Germinal center (tissue), 1 donor: Measurements from ENCODE around the gene UNC93B1.
A peak's percentile ranks its signal among the peaks of the same experiment; 100 is the strongest.

Source experiments
- DNase-seq: peaks from one replicate; pipeline ENCODE4 v3.0.0; 2012; ENCODE audit warnings: mixed read lengths, low spot score

Gene UNC93B1

GRCh38 chr11:68040101-68040956, 36.4 kb upstream of the UNC93B1 start:
- DNase-seq = peak; percentile 86

- DNase-seq = peak; percentile 57
Observed at GRCh38 chr11:68039526-68040086, 35.7 kb upstream of the UNC93B1 start.

GRCh38 chr11:68038718-68039525, 35.0 kb upstream of the UNC93B1 start, which contains the start of gene TCIRG1:
TSS of gene TCIRG1 (plus strand) at chr11:68039025. CDS start at chr11:68041272, 2,247 bp downstream.
- peak; percentile 85 for DNase-seq

GRCh38 chr11:68038226-68038717, 34.4 kb upstream of the UNC93B1 start:
- DNase-seq = no peak

- DNase-seq = no peak
Observed at GRCh38 chr11:68037411-68038225, 33.7 kb upstream of the UNC93B1 start.

- DNase-seq = no peak
Observed at GRCh38 chr11:68036717-68037239, 32.9 kb upstream of the UNC93B1 start.

- no peak for DNase-seq
Observed at GRCh38 chr11:68036141-68036716, 32.3 kb upstream of the UNC93B1 start.

GRCh38 chr11:68035266-68035876, 31.5 kb upstream of the UNC93B1 start:
- no peak for DNase-seq

- DNase-seq = no peak
Observed at GRCh38 chr11:68033708-68034045, 29.8 kb upstream of the UNC93B1 start.

GRCh38 chr11:68032997-68033707, 29.3 kb upstream of the UNC93B1 start:
- no peak for DNase-seq

GRCh38 chr11:68032003-68032402, 28.1 kb upstream of the UNC93B1 start:
- DNase-seq = no peak

GRCh38 chr11:68031144-68031464, 27.2 kb upstream of the UNC93B1 start:
- no peak for DNase-seq

- peak; percentile 100 for DNase-seq
Observed at GRCh38 chr11:68030318-68031143, 26.6 kb upstream of the UNC93B1 start, which contains the start of gene NDUFS8. TSS of gene NDUFS8 (plus strand) at chr11:68030681. CDS start at chr11:68032152, 1,471 bp downstream.

GRCh38 chr11:68028802-68029545, 25.1 kb upstream of the UNC93B1 start:
- no peak for DNase-seq

- DNase-seq = no peak
Observed at GRCh38 chr11:68027667-68028066, 23.8 kb upstream of the UNC93B1 start.

- DNase-seq = no peak
Observed at GRCh38 chr11:68026391-68027105, 22.7 kb upstream of the UNC93B1 start.

GRCh38 chr11:68025047-68025446, 21.1 kb upstream of the UNC93B1 start:
- DNase-seq = peak; percentile 61

GRCh38 chr11:68024508-68024907, 20.6 kb upstream of the UNC93B1 start:
- no peak for DNase-seq
